Prostate gland (tissue), 2 donors: ENCODE measurements around the gene ATP6V1B1.

Experiments used
- POLR2A ChIP-seq: fragments of 450-650 bp; IDR thresholded peaks from one replicate; pipeline ENCODE4 v1.6.1; 2016; ENCODE audit warnings: antibody characterized with exemption, mild to moderate bottlenecking
- POLR2AphosphoS5 ChIP-seq: sonication (generic); formaldehyde crosslinking; IDR thresholded peaks from one replicate; pipeline ENCODE4 v1.6.1; 2017; ENCODE audit warnings: antibody characterized with exemption
- TF ChIP-seq, protein P1 (sequence below), 4 experiments: fragments of 200-600 bp in 2 of 4; fragments of 450-650 bp in 2 of 4; sonication (generic) in 2 of 4; IDR thresholded peaks; 1 replicate in 3 of 4; 2 replicates in 1 of 4; pipeline ENCODE4 v1.5.1; 2016 to 2019; ENCODE audit warnings: antibody characterized with exemption in 4 of 4, mild to moderate bottlenecking in 2 of 4, moderate library complexity in 2 of 4

DNA sequence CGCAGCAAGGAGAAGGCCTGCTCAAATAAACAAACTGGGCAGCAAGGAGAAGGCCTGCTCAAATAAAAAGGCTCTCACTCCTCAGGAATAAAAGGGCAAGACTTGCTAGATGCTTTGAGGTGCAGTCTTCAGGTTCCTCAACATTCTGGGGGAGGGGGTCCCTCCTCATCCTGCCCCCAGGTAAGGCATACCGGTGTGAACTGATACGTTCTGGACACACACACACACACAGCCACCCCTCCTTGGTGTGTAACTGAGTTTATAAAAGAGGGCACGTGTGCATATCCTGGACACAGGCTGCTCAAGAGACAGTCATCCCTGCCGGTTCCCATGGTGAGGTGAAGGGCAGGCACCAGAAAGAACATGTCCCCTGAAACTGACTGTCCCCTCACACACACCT is 54.5 kb downstream of the ATP6V1B1 start:
- TF ChIP-seq, protein P1, sequence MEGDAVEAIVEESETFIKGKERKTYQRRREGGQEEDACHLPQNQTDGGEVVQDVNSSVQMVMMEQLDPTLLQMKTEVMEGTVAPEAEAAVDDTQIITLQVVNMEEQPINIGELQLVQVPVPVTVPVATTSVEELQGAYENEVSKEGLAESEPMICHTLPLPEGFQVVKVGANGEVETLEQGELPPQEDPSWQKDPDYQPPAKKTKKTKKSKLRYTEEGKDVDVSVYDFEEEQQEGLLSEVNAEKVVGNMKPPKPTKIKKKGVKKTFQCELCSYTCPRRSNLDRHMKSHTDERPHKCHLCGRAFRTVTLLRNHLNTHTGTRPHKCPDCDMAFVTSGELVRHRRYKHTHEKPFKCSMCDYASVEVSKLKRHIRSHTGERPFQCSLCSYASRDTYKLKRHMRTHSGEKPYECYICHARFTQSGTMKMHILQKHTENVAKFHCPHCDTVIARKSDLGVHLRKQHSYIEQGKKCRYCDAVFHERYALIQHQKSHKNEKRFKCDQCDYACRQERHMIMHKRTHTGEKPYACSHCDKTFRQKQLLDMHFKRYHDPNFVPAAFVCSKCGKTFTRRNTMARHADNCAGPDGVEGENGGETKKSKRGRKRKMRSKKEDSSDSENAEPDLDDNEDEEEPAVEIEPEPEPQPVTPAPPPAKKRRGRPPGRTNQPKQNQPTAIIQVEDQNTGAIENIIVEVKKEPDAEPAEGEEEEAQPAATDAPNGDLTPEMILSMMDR (IDR thresholded peaks at IDR 0.05): no peak
- TF ChIP-seq POLR2A: no peak
- no peak for TF ChIP-seq POLR2AphosphoS5
